ENCODE results near the gene HAUS8. TPM values are rescaled to one million over a fixed set of nuclear protein-coding genes. Genes with fewer than 3 reads are reported as not detected.

The HAUS8 gene
- total and polyA plus RNA-seq, 2 of the 4 experiments (the other 2 are of a cell fraction), result 3.4 to 14.2 TPM

DNA sequence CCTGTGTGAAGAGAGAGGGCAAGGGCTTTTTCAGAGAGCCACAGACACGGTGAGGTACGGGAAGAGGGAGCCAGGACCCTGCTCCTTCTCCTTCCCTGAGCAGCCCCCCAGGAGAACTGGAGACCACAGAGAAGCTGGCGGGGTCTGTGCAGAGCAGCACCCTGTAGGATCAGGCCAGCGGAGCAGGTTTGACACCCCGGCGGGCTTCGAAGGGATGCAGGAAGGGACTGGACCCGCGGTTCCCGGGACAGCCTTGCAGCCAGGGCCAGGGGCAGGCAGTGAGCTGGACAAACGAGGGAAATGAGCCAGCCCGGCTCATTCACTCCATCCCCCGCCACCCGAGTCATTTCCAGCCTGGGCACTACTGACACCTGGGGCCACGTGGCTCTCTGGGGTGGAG lies 70.9 kb downstream of the HAUS8 start:
- Histone ChIP-seq H2BK120ac (ENCODE audit: low read depth, low read length) (no peak overlapping the region), H4K5ac (ENCODE audit: low read depth, low read length) (no peak overlapping the region), H2BK5ac (ENCODE audit: low read depth, low read length, poor library complexity, severe bottlenecking) (no peak overlapping the region), H4K8ac (ENCODE audit: low read depth in 2 of 2, low read length in 2 of 2) (no peak overlapping the region), H3K9ac (ENCODE audit: low read depth, low read length) (no peak overlapping the region), H3K4me3 (ENCODE audit: insufficient read depth, low read depth, low read length) (no peak overlapping the region), H4K20me1 (ENCODE audit: insufficient read depth, low read length) (no peaks in the 10 kb centered on the region), H3K36me3 (ENCODE audit: control insufficient read depth, insufficient read depth, low read length) (no peaks in the 10 kb centered on the region), H4K91ac (ENCODE audit: insufficient read depth, low read depth, low read length) (no peak overlapping the region), H2AK5ac (ENCODE audit: low read depth, low read length) (no peak overlapping the region), H3K56ac (ENCODE audit: extremely low read depth, insufficient read depth, low read length) (no peak overlapping the region), H3K9me3 (ENCODE audit: control insufficient read depth, insufficient read depth, low read length) (no peaks in the 10 kb centered on the region), H3K9me1 (ENCODE audit: insufficient read depth, low read length) (no peaks in the 10 kb centered on the region), H3K18ac (ENCODE audit: low read depth, low read length) (no peak overlapping the region), H3K4ac (ENCODE audit: low read depth, low read length) (no peak overlapping the region), H3K27me3 (ENCODE audit: control insufficient read depth, insufficient read depth, low read length) (peaks cover 6% of the 10 kb centered on the region; the same call in 1 of the 2 replicates), H2AK9ac (replicated peaks; ENCODE audit: low read depth, low read length, poor library complexity) (no peak overlapping the region), H3K14ac (replicated peaks; ENCODE audit: low read depth, low read length) (no peak overlapping the region), H3K27ac (ENCODE audit: insufficient read depth, low read length) (no peak overlapping the region), H3K4me2 (ENCODE audit: low read depth, low read length) (no peak overlapping the region), H2BK15ac (ENCODE audit: low read depth, low read length) (no peak overlapping the region), H3K4me1 (ENCODE audit: control insufficient read depth, insufficient read depth, low read length) (no peaks in the 10 kb centered on the region), H2AFZ (replicated peaks; ENCODE audit: low read length, poor library complexity) (no peak overlapping the region), H3K79me1 (ENCODE audit: low read depth in 1 of 2, low read length in 2 of 2) (no peaks in the 10 kb centered on the region), H2BK20ac (ENCODE audit: low read depth, low read length) (no peak overlapping the region), H3K23ac (ENCODE audit: low read depth, low read length) (no peak overlapping the region)
- no peak for ATAC-seq (ENCODE audit: low read depth)
- dilution Hi-C loops (cut with HindIII; ENCODE audit: low sequenced_read_pairs, unreplicated experiment) (no loop called here), in situ Hi-C loops (cut with MboI; ENCODE audit: low sequenced_read_pairs) (no loop called here), intact Hi-C loops (cut with micrococcal nuclease) (no loop called here)
- WGBS, 2 experiments (ENCODE audit: extremely low coverage in 2 of 2, insufficient read length in 1 of 2), result 86% methylated on average over 5 of the region's 15 CpGs; no CpG with 5 or more reads in 1 of the 2 experiments
- TF ChIP-seq MAZ (IDR thresholded peaks at IDR 0.05; ENCODE audit: borderline replicate concordance, low read depth, low read length), result no peak
- TF ChIP-seq CEBPB (IDR thresholded peaks at IDR 0.05; ENCODE audit: low read depth, low read length), result no peak
- no peak for TF ChIP-seq MXI1 (IDR thresholded peaks at IDR 0.05; ENCODE audit: borderline replicate concordance, low read depth, low read length)
- no peak for TF ChIP-seq RFX5 (IDR thresholded peaks at IDR 0.05; ENCODE audit: low read depth, low read length)
- TF ChIP-seq, protein P1, sequence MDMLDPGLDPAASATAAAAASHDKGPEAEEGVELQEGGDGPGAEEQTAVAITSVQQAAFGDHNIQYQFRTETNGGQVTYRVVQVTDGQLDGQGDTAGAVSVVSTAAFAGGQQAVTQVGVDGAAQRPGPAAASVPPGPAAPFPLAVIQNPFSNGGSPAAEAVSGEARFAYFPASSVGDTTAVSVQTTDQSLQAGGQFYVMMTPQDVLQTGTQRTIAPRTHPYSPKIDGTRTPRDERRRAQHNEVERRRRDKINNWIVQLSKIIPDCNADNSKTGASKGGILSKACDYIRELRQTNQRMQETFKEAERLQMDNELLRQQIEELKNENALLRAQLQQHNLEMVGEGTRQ (IDR thresholded peaks at IDR 0.05; ENCODE audit: low read depth, low read length), result no peak
- no peak for TF ChIP-seq MAFK (IDR thresholded peaks at IDR 0.05; ENCODE audit: low read depth, low read length)
- TF ChIP-seq, protein P2, sequence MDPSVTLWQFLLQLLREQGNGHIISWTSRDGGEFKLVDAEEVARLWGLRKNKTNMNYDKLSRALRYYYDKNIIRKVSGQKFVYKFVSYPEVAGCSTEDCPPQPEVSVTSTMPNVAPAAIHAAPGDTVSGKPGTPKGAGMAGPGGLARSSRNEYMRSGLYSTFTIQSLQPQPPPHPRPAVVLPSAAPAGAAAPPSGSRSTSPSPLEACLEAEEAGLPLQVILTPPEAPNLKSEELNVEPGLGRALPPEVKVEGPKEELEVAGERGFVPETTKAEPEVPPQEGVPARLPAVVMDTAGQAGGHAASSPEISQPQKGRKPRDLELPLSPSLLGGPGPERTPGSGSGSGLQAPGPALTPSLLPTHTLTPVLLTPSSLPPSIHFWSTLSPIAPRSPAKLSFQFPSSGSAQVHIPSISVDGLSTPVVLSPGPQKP (IDR thresholded peaks at IDR 0.05; ENCODE audit: borderline replicate concordance, low read depth, low read length), result no peak
- TF ChIP-seq BHLHE40 (IDR thresholded peaks at IDR 0.05; ENCODE audit: low read depth, low read length), result no peak
- no peak for TF ChIP-seq FOS (IDR thresholded peaks at IDR 0.05; ENCODE audit: low read depth, low read length)
- TF ChIP-seq SMC3 (IDR thresholded peaks at IDR 0.05; ENCODE audit: low read depth, low read length), result no peak
- TF ChIP-seq RCOR1 (IDR thresholded peaks at IDR 0.05; ENCODE audit: insufficient replicate concordance, low read length), result no peak
- TF ChIP-seq RAD21 (IDR thresholded peaks at IDR 0.05; ENCODE audit: low read length), result no peak
- no peak for TF ChIP-seq CHD1 (IDR thresholded peaks at IDR 0.05; ENCODE audit: low read depth, low read length)
- no peak for TF ChIP-seq POLR2A (IDR thresholded peaks at IDR 0.05; ENCODE audit: low read depth, low read length)
- TF ChIP-seq, protein P3, sequence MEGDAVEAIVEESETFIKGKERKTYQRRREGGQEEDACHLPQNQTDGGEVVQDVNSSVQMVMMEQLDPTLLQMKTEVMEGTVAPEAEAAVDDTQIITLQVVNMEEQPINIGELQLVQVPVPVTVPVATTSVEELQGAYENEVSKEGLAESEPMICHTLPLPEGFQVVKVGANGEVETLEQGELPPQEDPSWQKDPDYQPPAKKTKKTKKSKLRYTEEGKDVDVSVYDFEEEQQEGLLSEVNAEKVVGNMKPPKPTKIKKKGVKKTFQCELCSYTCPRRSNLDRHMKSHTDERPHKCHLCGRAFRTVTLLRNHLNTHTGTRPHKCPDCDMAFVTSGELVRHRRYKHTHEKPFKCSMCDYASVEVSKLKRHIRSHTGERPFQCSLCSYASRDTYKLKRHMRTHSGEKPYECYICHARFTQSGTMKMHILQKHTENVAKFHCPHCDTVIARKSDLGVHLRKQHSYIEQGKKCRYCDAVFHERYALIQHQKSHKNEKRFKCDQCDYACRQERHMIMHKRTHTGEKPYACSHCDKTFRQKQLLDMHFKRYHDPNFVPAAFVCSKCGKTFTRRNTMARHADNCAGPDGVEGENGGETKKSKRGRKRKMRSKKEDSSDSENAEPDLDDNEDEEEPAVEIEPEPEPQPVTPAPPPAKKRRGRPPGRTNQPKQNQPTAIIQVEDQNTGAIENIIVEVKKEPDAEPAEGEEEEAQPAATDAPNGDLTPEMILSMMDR (conservative IDR thresholded peaks at IDR 0.05; ENCODE audit: low read depth, low read length), result no peak
- no peak for TF ChIP-seq NFE2L2 (IDR thresholded peaks at IDR 0.05; ENCODE audit: low read depth, low read length)
- CTCF ChIA-PET, result no interaction called here
- BruUV-seq (replicated peaks), result no TSS peak
- DNase-seq, result no peak
- POLR2A ChIA-PET (ENCODE audit: unreplicated experiment), result no interaction called here
